Activated B cell treated with CpG ODN at 0.5 μM for 24 hours (primary cell): ENCODE data around the gene AOX1. TPM values are rescaled to one million over a fixed set of nuclear protein-coding genes. Genes with fewer than 3 reads are reported as not detected.

Experiments used
- ATAC-seq: fragments of 200-7000 bp; cut with Tn5 transposase; one replicate; pipeline ENCODE4 v1.10.0; 2021; ENCODE audit warnings: low read depth, mild to moderate bottlenecking, moderate library complexity
- CTCF ChIA-PET: fragments of 350-600 bp; sonication (Branson Sonifier 250); formaldehyde crosslinking; loops from one replicate; lab custom pipeline; 2021; ENCODE audit warnings: antibody characterized with exemption; lab: Charles Lee
- POLR2A ChIA-PET: fragments of 350-600 bp; sonication (Branson Sonifier 250); formaldehyde crosslinking; loops from one replicate; lab custom pipeline; 2021; ENCODE audit warnings: antibody characterized with exemption; lab: Charles Lee
- DNase-seq: peaks from one replicate; pipeline ENCODE4 v3.0.0; 2022
- H3K27ac Mint-ChIP-seq: one replicate; pipeline ENCODE4 v1.8.0; 2020; ENCODE audit warnings: mixed read lengths
- H3K27me3 Mint-ChIP-seq: one replicate; pipeline ENCODE4 v1.8.0; 2021; ENCODE audit warnings: mixed read lengths
- H3K36me3 Mint-ChIP-seq: one replicate; pipeline ENCODE4 v1.8.0; 2021; ENCODE audit warnings: low read depth, mixed read lengths
- H3K4me1 Mint-ChIP-seq: one replicate; pipeline ENCODE4 v1.8.0; 2021; ENCODE audit warnings: mixed read lengths
- H3K4me3 Mint-ChIP-seq: one replicate; pipeline ENCODE4 v1.8.0; 2020; ENCODE audit warnings: mild to moderate bottlenecking, mixed read lengths
- H3K9me3 Mint-ChIP-seq: one replicate; pipeline ENCODE4 v1.8.0; 2020; ENCODE audit warnings: mixed read lengths
- CTCF ChIP-seq: fragments of 200-600 bp; IDR thresholded peaks from one replicate; pipeline ENCODE4 v1.8.0; 2022; ENCODE audit warnings: antibody characterized with exemption, mild to moderate bottlenecking
- intact Hi-C: fragments of 100-400 bp; cut with micrococcal nuclease; formaldehyde crosslinking; loops from one replicate; pipeline ENCODE4 v1.15.1; 2024
- total RNA-seq: library from RNA; stranded (reverse); gene quantifications from 2 replicates; pipeline ENCODE4 v1.2.3, GENCODE V29; 2022

Gene AOX1
- total RNA-seq, 1 donor from 2014 or later, result 0.24 TPM

- POLR2A ChIA-PET, result no interaction called here
These were observed 30.4 kb downstream of the AOX1 start for GRCh38 chr2:200616193-200616592.

GRCh38 chr2:200616656-200617055 is 30.8 kb downstream of the AOX1 start:
- Mint-ChIP-seq H3K9me3 (no peaks in the 10 kb centered on the region), H3K27me3 (peaks cover 11% of the 10 kb centered on the region), H3K4me3 (no peak overlapping the region), H3K4me1 (peaks cover 13% of the 10 kb centered on the region), H3K27ac (no peak overlapping the region), H3K36me3 (no peaks in the 10 kb centered on the region)
- TF ChIP-seq CTCF, result no peak
- no peak for DNase-seq
- CTCF ChIA-PET, result no interaction called here
- POLR2A ChIA-PET, result no interaction called here
- ATAC-seq, result no peak
- intact Hi-C loops, result no loop called here

More at GRCh38 chr2:200616193-200616592, 30.4 kb downstream of the AOX1 start:
- no peaks in the 10 kb centered on the region for H3K36me3 Mint-ChIP-seq
- H3K9me3 Mint-ChIP-seq, result no peaks in the 10 kb centered on the region
- CTCF ChIA-PET, result no interaction called here
- peaks cover 13% of the 10 kb centered on the region for H3K4me1 Mint-ChIP-seq
- H3K4me3 Mint-ChIP-seq, result no peak overlapping the region
- intact Hi-C loops, result no loop called here
- H3K27me3 Mint-ChIP-seq, result peaks cover 11% of the 10 kb centered on the region
- ATAC-seq (no peak), DNase-seq (no peak)
- TF ChIP-seq CTCF, result no peak
- no peak overlapping the region for H3K27ac Mint-ChIP-seq

- ATAC-seq, result no peak
- H3K27ac Mint-ChIP-seq, result no peak overlapping the region
- POLR2A ChIA-PET, result no interaction called here
These were observed 31.6 kb downstream of the AOX1 start for GRCh38 chr2:200617156-200618053.

GRCh38 chr2:200618054-200618419 is 32.2 kb downstream of the AOX1 start:
- Mint-ChIP-seq H3K4me1 (peaks cover 13% of the 10 kb centered on the region), H3K9me3 (no peaks in the 10 kb centered on the region), H3K27me3 (peaks cover 6% of the 10 kb centered on the region), H3K4me3 (no peak overlapping the region), H3K36me3 (no peaks in the 10 kb centered on the region), H3K27ac (no peak overlapping the region)
- ChIA-PET POLR2A (no interaction called here), CTCF (no interaction called here)
- ATAC-seq (no peak), DNase-seq (no peak)
- no peak for TF ChIP-seq CTCF
- intact Hi-C loops, result no loop called here

More at GRCh38 chr2:200617156-200618053, 31.6 kb downstream of the AOX1 start:
- Mint-ChIP-seq H3K27me3 (peaks cover 6% of the 10 kb centered on the region), H3K36me3 (no peaks in the 10 kb centered on the region), H3K4me3 (no peak overlapping the region), H3K9me3 (no peaks in the 10 kb centered on the region), H3K4me1 (peaks cover 13% of the 10 kb centered on the region)
- TF ChIP-seq CTCF, result no peak
- DNase-seq, result no peak
- intact Hi-C loops, result no loop called here
- CTCF ChIA-PET, result no interaction called here

- H3K27me3 Mint-ChIP-seq, result peaks cover 11% of the 10 kb centered on the region
- no peaks in the 10 kb centered on the region for H3K36me3 Mint-ChIP-seq
- ATAC-seq (no peak), DNase-seq (no peak)
- CTCF ChIA-PET, result no interaction called here
- POLR2A ChIA-PET, result interaction anchor here (0.7 kb wide), 1 partner anchor 12 kb away, joined by 4 read pairs; no protein-coding TSS in a partner anchor
- peaks cover 13% of the 10 kb centered on the region for H3K4me1 Mint-ChIP-seq
- no peak overlapping the region for H3K27ac Mint-ChIP-seq
- no peaks in the 10 kb centered on the region for H3K9me3 Mint-ChIP-seq
- TF ChIP-seq CTCF, result no peak
- no peak overlapping the region for H3K4me3 Mint-ChIP-seq
- intact Hi-C loops, result no loop called here
These were observed 32.8 kb downstream of the AOX1 start for GRCh38 chr2:200618590-200619021.
